CD14-positive monocyte (primary cell): ENCODE results near the gene RALY. TPM values are rescaled to one million over a fixed set of nuclear protein-coding genes. Genes with fewer than 3 reads are reported as not detected.

Experiments
- DNase-seq, 3 donors: peaks; one replicate each; pipeline ENCODE4 v3.0.0-alpha.2; 2011 to 2022
- H2AFZ ChIP-seq: 2 replicates; pipeline ENCODE4 v1.6.0; 2012; ENCODE audit warnings: mild to moderate bottlenecking, low read depth, low read length, inconsistent platforms; ENCODE audit not compliant: insufficient read depth, poor library complexity, severe bottlenecking
- H3K27ac ChIP-seq, 2 donors: 1 replicate in 1 of 2; 2 replicates in 1 of 2; pipeline ENCODE4 v1.5.1; 2012 to 2013; ENCODE audit warnings: low read length in 2 of 2, control low read depth in 1 of 2, inconsistent platforms in 1 of 2, low read depth in 1 of 2, mild to moderate bottlenecking in 1 of 2
- H3K27me3 ChIP-seq, 2 donors: one replicate each; pipeline versions ENCODE4 v1.6.0 to v1.6.1; 2011 to 2013; ENCODE audit warnings: low read length in 2 of 2; ENCODE audit not compliant: control insufficient read depth in 2 of 2, insufficient read depth in 2 of 2
- H3K36me3 ChIP-seq, 2 donors: replicated peaks in 1 of 2; 1 replicate in 1 of 2; 2 replicates in 1 of 2; pipeline versions ENCODE4 v1.5.1 to v1.6.1; 2012 to 2013; ENCODE audit warnings: low read length in 2 of 2, control low read depth in 1 of 2, inconsistent platforms in 1 of 2, mild to moderate bottlenecking in 1 of 2; ENCODE audit not compliant: insufficient read depth in 2 of 2, control insufficient read depth in 1 of 2
- H3K4me1 ChIP-seq, 2 donors: 1 replicate in 1 of 2; 2 replicates in 1 of 2; pipeline versions ENCODE4 v1.5.1 to v1.6.1; 2012 to 2013; ENCODE audit warnings: low read length in 2 of 2, control low read depth in 1 of 2, inconsistent platforms in 1 of 2, mild to moderate bottlenecking in 1 of 2, moderate library complexity in 1 of 2; ENCODE audit not compliant: insufficient read depth in 2 of 2, control insufficient read depth in 1 of 2
- H3K4me2 ChIP-seq: replicated peaks from 2 replicates; pipeline ENCODE3; 2012; ENCODE audit warnings: low read length, moderate library complexity, mild to moderate bottlenecking; ENCODE audit not compliant: poor library complexity, severe bottlenecking; ENCODE audit errors: extremely low read depth
- H3K4me3 ChIP-seq, 3 experiments: fragments of 200-600 bp in 1 of 3; sonication (generic) in 1 of 3; replicated peaks in 1 of 3; 1 replicate in 2 of 3; 2 replicates in 1 of 3; pipeline ENCODE4 v1.5.1; 2011 to 2013; ENCODE audit warnings: low read length in 3 of 3, mild to moderate bottlenecking in 3 of 3, control low read depth in 2 of 3, low read depth in 2 of 3, inconsistent platforms in 1 of 3, moderate library complexity in 1 of 3
- H3K79me2 ChIP-seq: 2 replicates; pipeline ENCODE4 v1.6.0; 2012; ENCODE audit warnings: mild to moderate bottlenecking, control low read depth, inconsistent platforms, low read length, moderate library complexity; ENCODE audit not compliant: insufficient read depth
- H3K9ac ChIP-seq: 2 replicates; pipeline ENCODE4 v1.6.0; 2017; ENCODE audit warnings: low read length, mild to moderate bottlenecking; ENCODE audit not compliant: insufficient read depth, poor library complexity, severe bottlenecking
- H3K9me3 ChIP-seq, 2 donors: replicated peaks in 1 of 2; 1 replicate in 1 of 2; 2 replicates in 1 of 2; pipeline versions ENCODE4 v1.5.1 to v1.6.1; 2012 to 2013; ENCODE audit warnings: low read length in 2 of 2, control low read depth in 1 of 2; ENCODE audit not compliant: control insufficient read depth in 1 of 2, insufficient read depth in 1 of 2
- H4K20me1 ChIP-seq: 2 replicates; pipeline ENCODE4 v1.6.0; 2012; ENCODE audit warnings: mild to moderate bottlenecking, low read length, control low read depth, moderate library complexity; ENCODE audit not compliant: insufficient read depth
- H3K27ac Mint-ChIP-seq, 7 donors: one replicate each; pipeline ENCODE4 v1.8.0; 2020; ENCODE audit warnings: mild to moderate bottlenecking in 7 of 7, mixed read lengths in 7 of 7, moderate library complexity in 6 of 7, inconsistent platforms in 2 of 7
- H3K27me3 Mint-ChIP-seq, 3 donors: one replicate each; pipeline ENCODE4 v1.8.0; 2021 to 2022; ENCODE audit warnings: low read depth in 3 of 3, mild to moderate bottlenecking in 3 of 3, mixed read lengths in 3 of 3, moderate library complexity in 3 of 3, inconsistent platforms in 1 of 3
- H3K36me3 Mint-ChIP-seq, 2 donors: one replicate each; pipeline ENCODE4 v1.8.0; 2020; ENCODE audit warnings: mixed read lengths in 2 of 2, inconsistent platforms in 1 of 2, mild to moderate bottlenecking in 1 of 2
- H3K4me1 Mint-ChIP-seq: one replicate; pipeline ENCODE4 v1.8.0; 2020; ENCODE audit warnings: mild to moderate bottlenecking, mixed read lengths
- H3K4me3 Mint-ChIP-seq, 2 donors: one replicate each; pipeline ENCODE4 v1.8.0; 2020; ENCODE audit warnings: mild to moderate bottlenecking in 2 of 2, mixed read lengths in 2 of 2, moderate library complexity in 1 of 2
- H3K9me3 Mint-ChIP-seq, 7 donors: one replicate each; pipeline ENCODE4 v1.8.0; 2020 to 2022; ENCODE audit warnings: mixed read lengths in 7 of 7, mild to moderate bottlenecking in 6 of 7, moderate library complexity in 6 of 7, inconsistent platforms in 2 of 7
- WGBS: methylation state at CpG from one replicate; pipeline ENCODE4 v1.1.5; 2013; ENCODE audit warnings: missing lambda C conversion rate; ENCODE audit not compliant: insufficient coverage; 5-methylcytosine and 5-hydroxymethylcytosine counted together
- intact Hi-C, 2 donors: fragments of 100-400 bp; cut with micrococcal nuclease; formaldehyde crosslinking; loops; one replicate each; pipeline versions ENCODE4 v1.15.0 to v1.15.1; 2023
- polyA plus RNA-seq, 3 donors: library from polyadenylated mRNA; depleted of rRNA in 1 of 3; unstranded in 2 of 3; stranded (reverse) in 1 of 3; fragments of 300-500 nt in 2 of 3; fragments of >200 nt in 1 of 3; fragmentation: Illumina TruSeq in 2 of 3; gene quantifications; 1 replicate in 2 of 3; 2 replicates in 1 of 3; pipeline ENCODE4 v1.2.3, GENCODE V29; 2012 to 2021
- TF ChIP-seq, protein P1 (sequence below): fragments of 200-600 bp; IDR thresholded peaks from one replicate; pipeline ENCODE4 v1.8.0; 2022; ENCODE audit warnings: antibody characterized with exemption, mild to moderate bottlenecking

RALY gene
- polyA plus RNA-seq, 3 donors: 88.4 to 154 (median 152) TPM

- Histone ChIP-seq H3K27me3 (no peaks in the 10 kb centered on the region), H3K36me3 (peaks cover 88 to 98% of the 10 kb centered on the region in 2 donors), H3K4me2 (no peak overlapping the region), H3K4me3 (no peak overlapping the region), H3K4me1 (no peaks in the 10 kb centered on the region), H3K9ac (no peak overlapping the region), H4K20me1 (peaks cover 96% of the 10 kb centered on the region), H3K9me3 (no peaks in the 10 kb centered on the region), H3K27ac (no peak overlapping the region), H2AFZ (no peak overlapping the region), H3K79me2 (peaks cover 40% of the 10 kb centered on the region)
- no peaks in the 10 kb centered on the region for H3K9me3 Mint-ChIP-seq
- H3K27ac Mint-ChIP-seq: peak overlapping the region in 1 of 7 donors; percentile 46
- TF ChIP-seq, protein P1, sequence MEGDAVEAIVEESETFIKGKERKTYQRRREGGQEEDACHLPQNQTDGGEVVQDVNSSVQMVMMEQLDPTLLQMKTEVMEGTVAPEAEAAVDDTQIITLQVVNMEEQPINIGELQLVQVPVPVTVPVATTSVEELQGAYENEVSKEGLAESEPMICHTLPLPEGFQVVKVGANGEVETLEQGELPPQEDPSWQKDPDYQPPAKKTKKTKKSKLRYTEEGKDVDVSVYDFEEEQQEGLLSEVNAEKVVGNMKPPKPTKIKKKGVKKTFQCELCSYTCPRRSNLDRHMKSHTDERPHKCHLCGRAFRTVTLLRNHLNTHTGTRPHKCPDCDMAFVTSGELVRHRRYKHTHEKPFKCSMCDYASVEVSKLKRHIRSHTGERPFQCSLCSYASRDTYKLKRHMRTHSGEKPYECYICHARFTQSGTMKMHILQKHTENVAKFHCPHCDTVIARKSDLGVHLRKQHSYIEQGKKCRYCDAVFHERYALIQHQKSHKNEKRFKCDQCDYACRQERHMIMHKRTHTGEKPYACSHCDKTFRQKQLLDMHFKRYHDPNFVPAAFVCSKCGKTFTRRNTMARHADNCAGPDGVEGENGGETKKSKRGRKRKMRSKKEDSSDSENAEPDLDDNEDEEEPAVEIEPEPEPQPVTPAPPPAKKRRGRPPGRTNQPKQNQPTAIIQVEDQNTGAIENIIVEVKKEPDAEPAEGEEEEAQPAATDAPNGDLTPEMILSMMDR: no peak
- H3K27me3 Mint-ChIP-seq: no peaks in the 10 kb centered on the region
- intact Hi-C loops: no loop called here
- H3K4me1 Mint-ChIP-seq: no peaks in the 10 kb centered on the region
- DNase-seq: no peak
- no peak overlapping the region for H3K4me3 Mint-ChIP-seq
- H3K36me3 Mint-ChIP-seq: peaks cover 80 to 86% of the 10 kb centered on the region in 2 donors
- no CpG with 5 or more reads among the region's 6 CpGs for WGBS
These were observed 98.0 kb downstream of the RALY start for GRCh38 chr20:34091637-34092200.

- Histone ChIP-seq H3K4me3 (no peak overlapping the region), H3K4me2 (no peak overlapping the region), H3K9ac (no peak overlapping the region), H3K36me3 (peaks cover 92 to 98% of the 10 kb centered on the region in 2 donors), H3K79me2 (peaks cover 34% of the 10 kb centered on the region), H3K4me1 (no peaks in the 10 kb centered on the region), H2AFZ (no peak overlapping the region), H4K20me1 (peaks cover 89% of the 10 kb centered on the region), H3K27ac (no peak overlapping the region), H3K27me3 (no peaks in the 10 kb centered on the region), H3K9me3 (no peaks in the 10 kb centered on the region)
- intact Hi-C loops: no loop called here
- H3K9me3 Mint-ChIP-seq: no peaks in the 10 kb centered on the region
- H3K4me3 Mint-ChIP-seq: no peak overlapping the region
- WGBS: no CpG with 5 or more reads among the region's 2 CpGs
- H3K36me3 Mint-ChIP-seq: peaks cover 79 to 86% of the 10 kb centered on the region in 2 donors
- TF ChIP-seq, protein P1: no peak
- H3K27ac Mint-ChIP-seq: peak overlapping the region in 1 of 7 donors; percentile 13
- H3K27me3 Mint-ChIP-seq: no peaks in the 10 kb centered on the region
- no peaks in the 10 kb centered on the region for H3K4me1 Mint-ChIP-seq
- no peak for DNase-seq
These were observed 100.2 kb downstream of the RALY start for GRCh38 chr20:34093895-34094294.
